GM20000 (cell line): ENCODE measurements around the gene DOCK11.
"Not testable (repeated sequence)": the region's sequence is repeated elsewhere in the genome, so short reads cannot be mapped to it uniquely, and the experiment has no call there.

Experiments
- DNase-seq: peaks from one replicate; pipeline ENCODE4 v3.0.0; 2012; ENCODE audit warnings: low spot score
- CTCF ChIP-seq: IDR thresholded peaks from 2 replicates; pipeline ENCODE4 v1.5.1; 2012; ENCODE audit warnings: mild to moderate bottlenecking, control low read depth; ENCODE audit errors: extremely low read depth, missing control alignments

Gene DOCK11

GRCh38 chrX:118474586-118474985 lies 21.0 kb upstream of the DOCK11 start:
- no peak for TF ChIP-seq CTCF
- no peak for DNase-seq

DNA sequence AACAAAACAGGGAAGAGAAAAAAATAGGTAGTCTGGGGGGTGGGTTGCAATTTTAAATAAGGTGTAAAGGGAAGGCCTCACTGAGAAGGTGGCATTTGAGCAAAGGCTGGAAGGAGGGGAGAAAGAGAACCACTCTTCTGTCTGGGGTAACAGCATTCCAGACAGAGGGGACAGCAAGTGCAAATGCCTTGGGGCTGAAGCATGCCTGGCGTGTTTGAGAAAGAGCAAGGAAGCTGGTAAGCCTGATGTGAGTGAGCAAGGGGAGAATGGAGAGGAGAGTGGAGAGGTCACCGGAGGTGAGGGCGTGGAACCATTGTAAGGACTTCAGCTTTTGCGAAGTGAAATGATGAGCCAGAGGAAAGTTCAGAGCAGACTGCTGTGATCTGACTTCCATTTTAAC lies 19.7 kb upstream of the DOCK11 start:
- no peak for DNase-seq
- TF ChIP-seq CTCF: no peak

GRCh38 chrX:118480172-118480571 lies 15.4 kb upstream of the DOCK11 start:
- DNase-seq: no peak
- TF ChIP-seq CTCF: no peak

GRCh38 chrX:118482384-118482783 lies 13.2 kb upstream of the DOCK11 start:
- DNase-seq: not testable (repeated sequence)

DNA sequence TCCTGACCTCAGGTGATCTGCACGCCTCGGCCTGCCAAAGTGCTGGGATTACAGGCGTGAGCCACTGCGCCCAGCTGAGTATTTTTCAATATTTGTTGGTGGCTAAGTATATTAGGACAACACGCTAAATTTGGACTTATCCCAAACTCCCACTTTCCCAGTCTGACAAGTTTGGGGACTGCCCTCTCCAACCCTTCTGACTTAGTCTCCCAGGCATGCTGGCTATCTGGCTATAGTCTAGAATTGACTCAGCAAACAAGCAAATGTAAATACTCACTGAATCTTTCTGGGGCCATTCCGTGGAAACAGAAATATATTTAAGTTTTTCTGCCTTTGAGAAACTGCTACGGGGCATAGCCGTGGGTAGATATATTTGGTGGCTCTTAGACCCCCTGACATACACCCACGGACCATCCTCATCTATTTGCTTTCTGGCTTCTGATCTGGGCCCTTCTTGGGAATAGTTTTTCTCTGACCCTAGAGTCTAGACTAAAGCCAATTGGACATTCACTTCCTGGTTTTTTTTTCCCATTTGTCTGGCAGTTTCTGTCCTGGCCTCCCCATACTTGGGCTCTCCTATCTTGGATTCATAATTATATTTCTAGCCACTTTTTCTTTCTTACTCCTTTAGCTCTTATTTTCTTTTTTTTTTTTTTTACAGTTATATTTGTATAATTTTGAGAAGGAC lies 11.3 kb upstream of the DOCK11 start:
- no peak for TF ChIP-seq CTCF

DNA sequence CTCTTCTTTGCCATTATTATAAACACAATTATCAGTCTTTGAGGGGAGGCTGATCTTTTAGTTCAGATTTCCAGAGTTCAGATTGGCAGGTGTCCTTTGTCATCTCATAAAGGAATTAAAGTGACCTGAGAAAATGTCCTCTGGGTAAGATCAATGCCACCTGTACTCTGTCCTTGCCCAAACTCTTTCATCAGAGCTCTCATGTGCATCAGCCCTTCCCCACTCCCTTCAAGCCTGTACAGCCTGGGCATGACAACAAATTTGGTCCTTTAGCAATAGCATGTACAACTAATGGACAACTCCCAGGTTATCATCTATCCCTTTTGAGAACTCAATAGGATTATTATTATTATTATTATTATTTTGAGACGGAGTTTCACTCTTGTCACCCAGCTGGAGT lies 8.9 kb upstream of the DOCK11 start:
- not testable (repeated sequence) for DNase-seq

More for the DNA sequence above, 11.3 kb upstream of the DOCK11 start:
- DNase-seq: no peak

GRCh38 chrX:118493016-118493415 lies 2.6 kb upstream of the DOCK11 start:
- DNase-seq: no peak
- no peak for TF ChIP-seq CTCF

DNA sequence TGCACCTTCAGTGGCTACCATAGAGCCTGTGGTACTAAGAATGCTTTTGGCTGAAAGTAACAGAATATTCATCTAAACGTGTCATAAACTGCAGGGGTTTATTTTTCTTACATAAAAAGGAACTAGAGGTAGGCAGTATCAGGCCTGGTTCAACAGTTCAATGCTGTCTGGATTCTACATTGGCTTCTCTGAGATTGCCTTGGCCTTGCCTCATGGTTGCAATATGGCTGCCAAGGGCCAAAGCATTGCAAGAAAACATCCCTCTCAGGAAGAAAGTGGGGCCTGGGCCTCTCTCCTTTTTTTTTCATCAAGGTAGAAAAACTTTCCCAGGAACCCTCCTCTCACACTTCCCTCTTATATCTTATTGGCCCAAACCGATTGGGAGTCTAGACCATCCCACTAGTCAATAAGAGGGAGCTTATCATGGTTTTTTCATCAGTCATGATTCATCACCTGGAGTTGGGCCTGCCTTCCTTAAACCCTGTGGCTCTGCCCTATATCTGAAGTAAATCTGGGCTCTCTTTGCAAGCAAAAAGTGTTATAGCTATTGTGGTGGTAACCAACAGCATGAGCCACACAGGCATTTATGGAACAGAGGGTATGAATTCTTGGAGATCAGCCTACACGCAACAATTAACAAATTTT lies 1.8 kb upstream of the DOCK11 start:
- TF ChIP-seq CTCF: no peak

More for the DNA sequence above, 1.8 kb upstream of the DOCK11 start:
- no peak for DNase-seq
